ENCODE data around the gene NBAS. TPM values are rescaled to one million over a fixed set of nuclear protein-coding genes. Genes with fewer than 3 reads are reported as not detected.

The NBAS gene
- total and polyA plus RNA-seq, 2 of the 4 experiments (the other 2 are of a cell fraction): 22.3 to 105 TPM

DNA sequence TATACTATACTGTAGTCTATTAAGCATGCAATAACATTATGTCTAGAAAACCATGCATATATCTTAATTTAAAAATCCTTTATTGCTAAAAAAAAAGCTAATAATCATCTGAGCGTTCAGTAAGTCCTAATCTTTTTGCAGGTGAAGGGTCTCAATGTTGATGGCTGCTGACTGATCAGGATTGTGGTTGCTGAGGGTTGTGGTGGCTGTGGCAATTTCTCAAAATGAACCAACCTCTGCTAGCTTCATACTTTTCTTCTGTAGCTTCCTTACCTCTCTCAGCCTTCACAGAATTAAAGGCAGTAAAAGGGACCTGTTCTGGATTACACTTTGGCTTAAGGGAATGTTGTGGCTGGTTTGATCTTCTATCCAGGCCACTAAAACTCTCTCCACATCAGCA is 235.8 kb downstream of the NBAS start:
- Histone ChIP-seq H3K23ac (ENCODE audit: low read depth, low read length) (no peak overlapping the region), H3K56ac (ENCODE audit: extremely low read depth, insufficient read depth, low read length) (no peak overlapping the region), H2BK5ac (ENCODE audit: low read depth, low read length, poor library complexity, severe bottlenecking) (no peak overlapping the region), H3K79me1 (ENCODE audit: low read depth in 1 of 2, low read length in 2 of 2) (no peaks in the 10 kb centered on the region), H3K14ac (replicated peaks; ENCODE audit: low read depth, low read length) (no peak overlapping the region), H3K4ac (ENCODE audit: low read depth, low read length) (no peak overlapping the region), H3K4me3 (ENCODE audit: insufficient read depth, low read depth, low read length) (no peak overlapping the region), H2BK20ac (ENCODE audit: low read depth, low read length) (no peak overlapping the region), H4K5ac (ENCODE audit: low read depth, low read length) (no peak overlapping the region), H3K9me1 (ENCODE audit: insufficient read depth, low read length) (no peaks in the 10 kb centered on the region), H3K9ac (ENCODE audit: low read depth, low read length) (no peak overlapping the region), H4K20me1 (ENCODE audit: insufficient read depth, low read length) (no peaks in the 10 kb centered on the region), H2AFZ (replicated peaks; ENCODE audit: low read length, poor library complexity) (no peak overlapping the region), H2AK5ac (ENCODE audit: low read depth, low read length) (no peak overlapping the region), H3K4me1 (ENCODE audit: control insufficient read depth, insufficient read depth, low read length) (no peaks in the 10 kb centered on the region), H2BK15ac (ENCODE audit: low read depth, low read length) (no peak overlapping the region), H2AK9ac (replicated peaks; ENCODE audit: low read depth, low read length, poor library complexity) (no peak overlapping the region), H3K36me3 (ENCODE audit: control insufficient read depth, insufficient read depth, low read length) (peaks cover 7% of the 10 kb centered on the region), H2BK120ac (ENCODE audit: low read depth, low read length) (no peak overlapping the region), H3K4me2 (ENCODE audit: low read depth, low read length) (no peak overlapping the region), H4K8ac (ENCODE audit: low read depth in 2 of 2, low read length in 2 of 2) (no peak overlapping the region), H3K27ac (ENCODE audit: insufficient read depth, low read length) (no peak overlapping the region), H3K9me3 (ENCODE audit: control insufficient read depth, insufficient read depth, low read length) (no peaks in the 10 kb centered on the region), H3K18ac (ENCODE audit: low read depth, low read length) (no peak overlapping the region), H3K27me3 (ENCODE audit: control insufficient read depth, insufficient read depth, low read length) (no peaks in the 10 kb centered on the region), H4K91ac (ENCODE audit: insufficient read depth, low read depth, low read length) (no peak overlapping the region)
- no TSS peak for BruUV-seq (replicated peaks)
- dilution Hi-C loops (cut with HindIII; ENCODE audit: low sequenced_read_pairs, unreplicated experiment): no loop called here
- ChIA-PET POLR2A (ENCODE audit: unreplicated experiment) (no interaction called here), CTCF (no interaction called here)
- no peak for ATAC-seq (ENCODE audit: low read depth)
- no peak for TF ChIP-seq BHLHE40 (IDR thresholded peaks at IDR 0.05; ENCODE audit: low read depth, low read length)
- TF ChIP-seq, protein P1, sequence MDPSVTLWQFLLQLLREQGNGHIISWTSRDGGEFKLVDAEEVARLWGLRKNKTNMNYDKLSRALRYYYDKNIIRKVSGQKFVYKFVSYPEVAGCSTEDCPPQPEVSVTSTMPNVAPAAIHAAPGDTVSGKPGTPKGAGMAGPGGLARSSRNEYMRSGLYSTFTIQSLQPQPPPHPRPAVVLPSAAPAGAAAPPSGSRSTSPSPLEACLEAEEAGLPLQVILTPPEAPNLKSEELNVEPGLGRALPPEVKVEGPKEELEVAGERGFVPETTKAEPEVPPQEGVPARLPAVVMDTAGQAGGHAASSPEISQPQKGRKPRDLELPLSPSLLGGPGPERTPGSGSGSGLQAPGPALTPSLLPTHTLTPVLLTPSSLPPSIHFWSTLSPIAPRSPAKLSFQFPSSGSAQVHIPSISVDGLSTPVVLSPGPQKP (IDR thresholded peaks at IDR 0.05; ENCODE audit: borderline replicate concordance, low read depth, low read length): no peak
- no peak for TF ChIP-seq RAD21 (IDR thresholded peaks at IDR 0.05; ENCODE audit: low read length)
- TF ChIP-seq POLR2A (IDR thresholded peaks at IDR 0.05; ENCODE audit: low read depth, low read length): no peak
- TF ChIP-seq MAFK (IDR thresholded peaks at IDR 0.05; ENCODE audit: low read depth, low read length): no peak
- no peak for TF ChIP-seq CTCF (conservative IDR thresholded peaks at IDR 0.05; ENCODE audit: low read depth, low read length)
- TF ChIP-seq, protein P2, sequence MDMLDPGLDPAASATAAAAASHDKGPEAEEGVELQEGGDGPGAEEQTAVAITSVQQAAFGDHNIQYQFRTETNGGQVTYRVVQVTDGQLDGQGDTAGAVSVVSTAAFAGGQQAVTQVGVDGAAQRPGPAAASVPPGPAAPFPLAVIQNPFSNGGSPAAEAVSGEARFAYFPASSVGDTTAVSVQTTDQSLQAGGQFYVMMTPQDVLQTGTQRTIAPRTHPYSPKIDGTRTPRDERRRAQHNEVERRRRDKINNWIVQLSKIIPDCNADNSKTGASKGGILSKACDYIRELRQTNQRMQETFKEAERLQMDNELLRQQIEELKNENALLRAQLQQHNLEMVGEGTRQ (IDR thresholded peaks at IDR 0.05; ENCODE audit: low read depth, low read length): no peak
- no peak for TF ChIP-seq SMC3 (IDR thresholded peaks at IDR 0.05; ENCODE audit: low read depth, low read length)
- TF ChIP-seq NFE2L2 (IDR thresholded peaks at IDR 0.05; ENCODE audit: low read depth, low read length): no peak
- TF ChIP-seq CHD1 (IDR thresholded peaks at IDR 0.05; ENCODE audit: low read depth, low read length): no peak
- TF ChIP-seq FOS (IDR thresholded peaks at IDR 0.05; ENCODE audit: low read depth, low read length): no peak
- no peak for TF ChIP-seq CEBPB (IDR thresholded peaks at IDR 0.05; ENCODE audit: low read depth, low read length)
- no peak for TF ChIP-seq RFX5 (IDR thresholded peaks at IDR 0.05; ENCODE audit: low read depth, low read length)
- intact Hi-C loops (cut with micrococcal nuclease): no loop called here
- no peak for DNase-seq
- no CpG with 5 or more reads among the region's 1 CpG for WGBS, 2 experiments (ENCODE audit: extremely low coverage in 2 of 2, insufficient read length in 1 of 2)
- in situ Hi-C loops (cut with MboI; ENCODE audit: low sequenced_read_pairs): no loop called here

All from IMR-90 (cell line).